BLaER1 (cell line): ENCODE results near the gene CD33.
"Not testable (repeated sequence)": the region's sequence is repeated elsewhere in the genome, so short reads cannot be mapped to it uniquely, and the experiment has no call there.

ENCODE experiments used
- H3K27ac ChIP-seq: shearing (Covaris generic); formaldehyde crosslinking; 2 replicates; pipeline ENCODE4 v1.8.1; 2022
- H3K27me3 ChIP-seq: shearing (Covaris generic); formaldehyde crosslinking; 2 replicates; pipeline ENCODE4 v1.8.1; 2022
- H3K36me3 ChIP-seq: shearing (Covaris generic); formaldehyde crosslinking; 2 replicates; pipeline ENCODE4 v1.8.1; 2022
- H3K4me1 ChIP-seq: shearing (Covaris generic); formaldehyde crosslinking; 2 replicates; pipeline ENCODE4 v1.8.1; 2022
- H3K4me2 ChIP-seq: shearing (Covaris generic); formaldehyde crosslinking; 2 replicates; pipeline ENCODE4 v1.8.1; 2022
- H3K4me3 ChIP-seq: shearing (Covaris generic); formaldehyde crosslinking; 2 replicates; pipeline ENCODE4 v1.8.1; 2022
- H3K9ac ChIP-seq: shearing (Covaris generic); formaldehyde crosslinking; 2 replicates; pipeline ENCODE4 v1.8.1; 2022
- H3K9me3 ChIP-seq: shearing (Covaris generic); formaldehyde crosslinking; 2 replicates; pipeline ENCODE4 v1.8.1; 2022
- H4K20me1 ChIP-seq: shearing (Covaris generic); formaldehyde crosslinking; 2 replicates; pipeline ENCODE4 v1.8.1; 2022
- Cebpa-rat ChIP-seq: shearing (Covaris generic); IDR thresholded peaks from 2 replicates; pipeline ENCODE4 v1.8.1; 2022

The CD33 gene

DNA sequence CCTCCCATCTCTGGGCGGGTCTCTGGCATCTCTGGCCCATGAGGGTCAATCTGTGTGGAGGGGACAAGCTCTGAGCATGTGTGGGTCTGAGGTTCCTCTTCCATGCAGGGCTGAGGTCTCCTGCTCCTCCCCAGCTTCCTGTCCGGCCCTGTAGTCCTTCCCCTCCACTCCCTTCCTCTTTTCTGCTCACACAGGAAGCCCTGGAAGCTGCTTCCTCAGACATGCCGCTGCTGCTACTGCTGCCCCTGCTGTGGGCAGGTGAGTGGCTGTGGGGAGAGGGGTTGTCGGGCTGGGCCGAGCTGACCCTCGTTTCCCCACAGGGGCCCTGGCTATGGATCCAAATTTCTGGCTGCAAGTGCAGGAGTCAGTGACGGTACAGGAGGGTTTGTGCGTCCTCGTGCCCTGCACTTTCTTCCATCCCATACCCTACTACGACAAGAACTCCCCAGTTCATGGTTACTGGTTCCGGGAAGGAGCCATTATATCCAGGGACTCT lies at the start of gene CD33:
Gene CD33 (plus strand): TSS at position 183 of the 496 bp plus-strand sequence. CDS start 39 bp downstream, at position 222.
- H3K4me2 ChIP-seq: peak within 1 kb of the TSS; percentile 70
- H3K27me3 ChIP-seq, H3K4me3 ChIP-seq, H3K9me3 ChIP-seq, H4K20me1 ChIP-seq, H3K9ac ChIP-seq, H3K27ac ChIP-seq, H3K36me3 ChIP-seq: not testable (repeated sequence)
- H3K4me1 ChIP-seq: peaks cover 30% of the 10 kb centered on the region

GRCh38 chr19:51179256-51179655 lies 45.6 kb upstream of the CD33 start:
- no peaks in the 10 kb centered on the region for H4K20me1 ChIP-seq
- H3K9ac ChIP-seq: no peak overlapping the region
- no peaks in the 10 kb centered on the region for H3K9me3 ChIP-seq
- peaks cover 32% of the 10 kb centered on the region for H3K4me1 ChIP-seq
- H3K36me3 ChIP-seq: no peaks in the 10 kb centered on the region
- no peak overlapping the region for H3K4me3 ChIP-seq
- H3K27me3 ChIP-seq: no peaks in the 10 kb centered on the region
- H3K27ac ChIP-seq: no peak overlapping the region
- no peak for TF ChIP-seq Cebpa-rat
- 0 out of 2 replicates have a peak overlapping the region, but pooled peaks have one; percentile 9 for H3K4me2 ChIP-seq

DNA sequence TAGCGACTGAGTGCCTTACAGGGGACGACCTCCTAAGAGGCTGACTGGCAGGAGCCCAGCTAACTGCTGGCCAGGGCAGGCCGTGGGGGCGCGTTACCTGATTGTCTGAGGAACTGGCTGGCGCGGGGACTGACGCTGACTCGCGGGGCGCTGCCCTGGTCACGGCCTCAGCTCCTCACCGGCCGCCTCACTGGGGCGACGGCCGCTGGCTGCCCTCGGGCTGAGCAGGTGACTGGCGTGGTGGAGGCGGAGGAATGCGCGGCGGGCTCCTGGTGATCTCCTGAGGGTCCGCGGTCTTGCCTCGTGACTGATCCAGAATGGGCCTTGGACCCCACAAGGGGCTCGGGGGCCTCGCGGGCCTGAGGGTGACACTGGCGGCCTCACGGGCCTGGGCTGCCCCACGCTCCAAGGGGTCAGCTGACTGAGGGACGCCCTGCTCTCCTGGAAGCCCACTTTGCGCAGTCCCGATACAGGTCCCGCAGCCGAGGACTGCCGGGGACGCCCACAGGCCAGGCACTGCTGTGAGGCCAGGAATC lies 43.4 kb upstream of the CD33 start:
- no peaks in the 10 kb centered on the region for H4K20me1 ChIP-seq
- peaks cover 40% of the 10 kb centered on the region for H3K4me1 ChIP-seq
- H3K9ac ChIP-seq: no peak overlapping the region
- peak overlapping the region; percentile 59 for H3K4me2 ChIP-seq
- no peak for TF ChIP-seq Cebpa-rat
- no peak overlapping the region for H3K4me3 ChIP-seq
- H3K27ac ChIP-seq: no peak overlapping the region
- no peaks in the 10 kb centered on the region for H3K9me3 ChIP-seq
- H3K36me3 ChIP-seq: no peaks in the 10 kb centered on the region
- no peaks in the 10 kb centered on the region for H3K27me3 ChIP-seq

GRCh38 chr19:51181913-51182419 lies 42.9 kb upstream of the CD33 start:
- H3K4me2 ChIP-seq: peak overlapping the region; percentile 59
- 0 out of 2 replicates have a peak overlapping the region, but pooled peaks have one; percentile 14 for H3K9ac ChIP-seq
- H3K4me1 ChIP-seq: peaks cover 41% of the 10 kb centered on the region
- TF ChIP-seq Cebpa-rat: no peak
- no peaks in the 10 kb centered on the region for H3K36me3 ChIP-seq
- H3K4me3 ChIP-seq: no peak overlapping the region
- no peaks in the 10 kb centered on the region for H3K27me3 ChIP-seq
- H3K27ac ChIP-seq: no peak overlapping the region; the same call in 1 of the 2 replicates
- H3K9me3 ChIP-seq: no peaks in the 10 kb centered on the region
- no peaks in the 10 kb centered on the region for H4K20me1 ChIP-seq

GRCh38 chr19:51183629-51184028 lies 41.3 kb upstream of the CD33 start:
- Histone ChIP-seq H3K36me3 (no peaks in the 10 kb centered on the region), H3K9ac (no peak overlapping the region), H3K4me1 (peaks cover 41% of the 10 kb centered on the region), H3K27ac (no peak overlapping the region), H3K9me3 (no peaks in the 10 kb centered on the region), H4K20me1 (no peaks in the 10 kb centered on the region), H3K27me3 (no peaks in the 10 kb centered on the region), H3K4me3 (no peak overlapping the region), H3K4me2 (peak overlapping the region; percentile 63)
- no peak for TF ChIP-seq Cebpa-rat

DNA sequence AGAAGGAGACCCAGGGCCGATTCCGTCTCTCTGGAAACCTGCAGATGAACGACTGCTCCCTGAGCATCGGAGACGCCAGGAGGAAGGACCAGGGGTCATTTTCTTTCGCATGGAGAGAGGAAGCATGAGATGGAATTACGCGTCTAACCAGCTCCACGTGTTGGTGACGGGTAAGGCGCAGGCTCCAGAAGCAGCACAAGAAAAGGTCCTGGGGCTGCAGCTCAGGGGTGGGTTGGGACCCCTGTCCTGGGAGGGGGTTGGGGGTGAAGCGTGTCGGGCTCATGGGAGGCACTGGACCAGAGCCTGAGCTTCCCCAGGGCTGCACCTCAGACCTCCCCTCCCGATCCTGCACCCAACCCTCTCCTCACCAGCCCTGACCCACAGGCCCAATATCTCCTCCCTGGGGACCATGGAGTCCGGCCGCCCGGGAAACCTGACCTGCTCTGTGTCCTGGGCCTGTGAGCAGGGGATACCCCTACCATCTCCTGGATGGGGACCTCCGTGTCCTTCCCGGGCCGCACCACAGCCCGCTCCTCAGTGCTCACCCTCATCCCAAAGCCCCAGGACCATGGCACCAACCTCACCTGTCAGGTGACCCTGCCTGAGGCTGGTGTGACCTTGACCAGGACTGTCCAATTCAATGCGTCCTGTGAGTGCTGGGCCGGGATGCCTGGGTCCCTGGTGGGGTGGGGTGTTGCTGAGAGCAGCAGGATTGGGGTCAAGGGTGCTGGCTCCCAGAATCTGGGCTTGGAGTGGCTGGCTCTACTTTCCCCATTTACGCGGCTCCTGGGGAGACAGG lies 39.6 kb upstream of the CD33 start:
- Histone ChIP-seq H3K27ac (no peak overlapping the region), H4K20me1 (no peaks in the 10 kb centered on the region), H3K36me3 (no peaks in the 10 kb centered on the region), H3K9ac (no peak overlapping the region), H3K4me1 (peaks cover 32% of the 10 kb centered on the region), H3K9me3 (no peaks in the 10 kb centered on the region), H3K27me3 (no peaks in the 10 kb centered on the region), H3K4me2 (no peak overlapping the region), H3K4me3 (no peak overlapping the region)
- TF ChIP-seq Cebpa-rat: no peak

- TF ChIP-seq Cebpa-rat: no peak
- no peaks in the 10 kb centered on the region for H3K27me3 ChIP-seq
- no peak overlapping the region for H3K4me3 ChIP-seq
Measured at GRCh38 chr19:51185868-51186215, 39.0 kb upstream of the CD33 start.

DNA sequence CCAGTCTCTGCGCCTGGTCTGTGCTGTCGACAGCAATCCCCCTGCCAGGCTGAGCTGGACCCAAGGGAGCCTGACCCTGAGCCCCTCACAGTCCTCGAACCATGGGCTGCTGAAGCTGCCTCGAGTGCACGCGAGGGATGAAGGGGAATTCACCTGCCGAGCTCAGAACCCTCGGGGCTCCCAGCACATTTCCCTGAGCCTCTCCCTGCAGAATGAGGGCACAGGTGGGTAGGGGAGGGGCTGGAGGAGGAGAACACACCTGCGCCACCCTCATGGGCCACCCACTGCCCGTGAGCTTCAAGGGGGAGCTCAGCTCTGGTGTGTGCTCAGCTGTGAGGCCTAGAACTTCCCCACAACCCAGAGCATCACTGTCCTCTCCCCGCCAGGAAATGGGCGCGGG lies 38.6 kb upstream of the CD33 start:
- Histone ChIP-seq H3K4me1 (peaks cover 31% of the 10 kb centered on the region), H3K4me2 (peak overlapping the region; percentile 14; the same call in 1 of the 2 replicates), H3K27me3 (no peaks in the 10 kb centered on the region)

More at GRCh38 chr19:51185868-51186215, 39.0 kb upstream of the CD33 start:
- no peaks in the 10 kb centered on the region for H4K20me1 ChIP-seq
- H3K27ac ChIP-seq: no peak overlapping the region
- no peaks in the 10 kb centered on the region for H3K9me3 ChIP-seq
- peaks cover 32% of the 10 kb centered on the region for H3K4me1 ChIP-seq
- H3K4me2 ChIP-seq: no peak overlapping the region
- H3K36me3 ChIP-seq: no peaks in the 10 kb centered on the region
- H3K9ac ChIP-seq: no peak overlapping the region

GRCh38 chr19:51187395-51188226 lies 37.3 kb upstream of the CD33 start:
- Histone ChIP-seq H4K20me1 (no peaks in the 10 kb centered on the region), H3K27ac (no peak overlapping the region), H3K4me2 (no peak overlapping the region), H3K27me3 (no peaks in the 10 kb centered on the region), H3K4me3 (no peak overlapping the region), H3K36me3 (no peaks in the 10 kb centered on the region), H3K4me1 (peaks cover 24% of the 10 kb centered on the region), H3K9ac (no peak overlapping the region), H3K9me3 (no peaks in the 10 kb centered on the region)
- TF ChIP-seq Cebpa-rat: no peak

More for the DNA sequence above, 38.6 kb upstream of the CD33 start:
- Histone ChIP-seq H3K27ac (no peak overlapping the region), H4K20me1 (no peaks in the 10 kb centered on the region), H3K9ac (no peak overlapping the region), H3K36me3 (no peaks in the 10 kb centered on the region), H3K4me3 (no peak overlapping the region), H3K9me3 (no peaks in the 10 kb centered on the region)
- no peak for TF ChIP-seq Cebpa-rat
